Pancreas (tissue), 10 donors: ENCODE data around the gene AKAP11. TPM values are rescaled to one million over a fixed set of nuclear protein-coding genes. Genes with fewer than 3 reads are reported as not detected.

ENCODE experiments used
- ATAC-seq, 4 donors: fragments of 200-7000 bp; cut with Tn5 transposase; one replicate each; pipeline versions ENCODE4 v1.8.0 to v1.9.1; 2020; ENCODE audit warnings: mild to moderate bottlenecking in 4 of 4, moderate library complexity in 4 of 4
- DNase-seq, 6 donors: peaks; one replicate each; pipeline ENCODE4 v3.0.0-alpha.2; 2020
- FAIRE-seq: peaks from 2 replicates; lab custom pipeline; 2012; peaks lifted over from hg19 to GRCh38; lab: Jason Lieb, UNC
- H3K27ac ChIP-seq, 4 donors: fragments of 200-600 bp; sonication (generic); 1 replicate in 3 of 4; 2 replicates in 1 of 4; pipeline versions ENCODE4 v1.5.0 to v1.8.0; 2020
- H3K27me3 ChIP-seq, 4 donors: fragments of 200-600 bp; one replicate each; pipeline ENCODE4 v1.8.0; 2021
- H3K36me3 ChIP-seq, 3 donors: fragments of 200-600 bp; sonication (generic) in 1 of 3; one replicate each; pipeline versions ENCODE4 v1.5.0 to v1.8.0; 2020 to 2021
- H3K4me1 ChIP-seq, 3 donors: fragments of 200-600 bp; one replicate each; pipeline ENCODE4 v1.8.0; 2021
- H3K4me3 ChIP-seq, 4 donors: fragments of 200-600 bp; sonication (generic) in 2 of 4; one replicate each; pipeline versions ENCODE4 v1.5.0 to v1.8.0; 2020 to 2021
- H3K9me3 ChIP-seq, 4 donors: fragments of 200-600 bp; one replicate each; pipeline ENCODE4 v1.8.0; 2021
- WGBS, 2 donors: extraction: QIAGEN DNeasy Blood & Tissue Kit; methylation state at CpG; one replicate each; pipeline ENCODE4 v1.1.7; 2013; 5-methylcytosine and 5-hydroxymethylcytosine counted together
- intact Hi-C, 3 donors: fragments of 100-400 bp; cut with DNase I; formaldehyde crosslinking; loops; one replicate each; pipeline versions ENCODE4 v1.11.1 to v1.14.2; 2022
- polyA plus RNA-seq, 2 donors: library from polyadenylated mRNA; stranded (reverse); fragments of 200-250 nt; gene quantifications; one replicate each; pipeline ENCODE4 v1.2.3, GENCODE V29; 2013
- total RNA-seq, 6 donors: library from RNA; stranded (reverse); fragmentation: NEBNext Ultra II Directional in 4 of 6; extraction: Animal tissue kit (Norgen Biotek cat#: 25700) in 4 of 6; gene quantifications; one replicate each; pipeline versions ENCODE4 v1.2.1 to v1.2.4, GENCODE V29; 2021 to 2023
- TF ChIP-seq, protein P1 (sequence below), 4 donors: fragments of 200-600 bp; sonication (generic) in 3 of 4; IDR thresholded peaks; one replicate each; pipeline versions ENCODE4 v1.5.0 to v1.8.0; 2021; ENCODE audit warnings: antibody characterized with exemption in 4 of 4
- donor health status: healthy with polysubstance abuse.
- donor health status: DM: no; HTN: no; CAD: no; lungs with moderate emphysema.
- donor health status: DM: no; HTN: no; CAD: no.
- donor health status: control.
- donor health status: control.
- donor health status: Bipolar disorder and iron deficiency.
- donor health status: DM: yes; HTN: yes; CAD: no.
- donor health status: DM: no; HTN: no; CAD: no.
- donor health status: DM: no; HTN: no; CAD: no.
- donor health status: DM: yes; HTN: yes; CAD: no.

AKAP11 gene
- total and polyA plus RNA-seq, 8 donors, result 3.0 to 15.5 (median 8.3) TPM

DNA sequence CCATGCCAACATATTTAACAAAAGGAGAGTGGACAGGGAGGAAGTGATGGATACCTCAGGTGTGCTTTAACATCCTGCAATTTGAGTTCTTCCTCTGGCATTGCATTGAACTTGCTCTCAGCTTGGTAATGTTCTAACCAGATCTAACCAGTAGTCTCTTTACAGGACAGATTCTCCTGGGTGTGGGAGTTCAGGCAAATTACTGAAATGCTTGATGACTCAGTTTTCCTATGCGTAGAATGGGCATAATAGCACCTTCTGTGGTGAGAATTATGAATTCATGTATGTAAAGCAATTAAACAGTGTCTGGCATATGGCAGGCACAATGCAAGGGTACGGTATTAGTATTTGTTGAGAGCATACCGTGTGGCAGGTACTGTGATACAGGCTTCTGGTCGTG lies 3.6 kb downstream of the AKAP11 start:
- no peak overlapping the region for H3K4me3 ChIP-seq
- H3K36me3 ChIP-seq, result no peaks in the 10 kb centered on the region
- H3K27ac ChIP-seq, result no peak overlapping the region
- no peaks in the 10 kb centered on the region for H3K27me3 ChIP-seq
- H3K9me3 ChIP-seq, result no peaks in the 10 kb centered on the region
- H3K4me1 ChIP-seq, result peaks cover 4 to 7% (median 5%) of the 10 kb centered on the region in 3 donors
- DNase-seq, result no peak
- TF ChIP-seq, protein P1, sequence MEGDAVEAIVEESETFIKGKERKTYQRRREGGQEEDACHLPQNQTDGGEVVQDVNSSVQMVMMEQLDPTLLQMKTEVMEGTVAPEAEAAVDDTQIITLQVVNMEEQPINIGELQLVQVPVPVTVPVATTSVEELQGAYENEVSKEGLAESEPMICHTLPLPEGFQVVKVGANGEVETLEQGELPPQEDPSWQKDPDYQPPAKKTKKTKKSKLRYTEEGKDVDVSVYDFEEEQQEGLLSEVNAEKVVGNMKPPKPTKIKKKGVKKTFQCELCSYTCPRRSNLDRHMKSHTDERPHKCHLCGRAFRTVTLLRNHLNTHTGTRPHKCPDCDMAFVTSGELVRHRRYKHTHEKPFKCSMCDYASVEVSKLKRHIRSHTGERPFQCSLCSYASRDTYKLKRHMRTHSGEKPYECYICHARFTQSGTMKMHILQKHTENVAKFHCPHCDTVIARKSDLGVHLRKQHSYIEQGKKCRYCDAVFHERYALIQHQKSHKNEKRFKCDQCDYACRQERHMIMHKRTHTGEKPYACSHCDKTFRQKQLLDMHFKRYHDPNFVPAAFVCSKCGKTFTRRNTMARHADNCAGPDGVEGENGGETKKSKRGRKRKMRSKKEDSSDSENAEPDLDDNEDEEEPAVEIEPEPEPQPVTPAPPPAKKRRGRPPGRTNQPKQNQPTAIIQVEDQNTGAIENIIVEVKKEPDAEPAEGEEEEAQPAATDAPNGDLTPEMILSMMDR (IDR thresholded peaks at IDR 0.05), result no peak
- no peak for FAIRE-seq
- WGBS, 2 donors, result 94 to 97% methylated on average over 4 of the region's 4 CpGs
- no peak for ATAC-seq
- intact Hi-C loops, result no loop called here

- no peaks in the 10 kb centered on the region for H3K36me3 ChIP-seq
- WGBS, 2 donors, result 93 to 94% methylated on average over 3 of the region's 3 CpGs
- no peak overlapping the region for H3K4me3 ChIP-seq
- FAIRE-seq, result no peak
- TF ChIP-seq, protein P1 (IDR thresholded peaks at IDR 0.05), result no peak
- H3K9me3 ChIP-seq, result no peaks in the 10 kb centered on the region
- no peak for ATAC-seq
- peaks cover 4 to 7% (median 5%) of the 10 kb centered on the region in 3 donors for H3K4me1 ChIP-seq
- intact Hi-C loops, result no loop called here
- DNase-seq, result no peak
- H3K27me3 ChIP-seq, result no peaks in the 10 kb centered on the region
- no peak overlapping the region for H3K27ac ChIP-seq
Measured at GRCh38 chr13:42276683-42277082, 4.7 kb downstream of the AKAP11 start.

GRCh38 chr13:42277618-42278276 lies 5.8 kb downstream of the AKAP11 start:
- DNase-seq (no peak), FAIRE-seq (no peak), ATAC-seq (no peak)
- Histone ChIP-seq H3K27me3 (no peaks in the 10 kb centered on the region), H3K27ac (no peak overlapping the region), H3K4me1 (peaks cover 4 to 6% (median 5%) of the 10 kb centered on the region in 3 donors), H3K9me3 (no peaks in the 10 kb centered on the region), H3K4me3 (no peak overlapping the region), H3K36me3 (no peaks in the 10 kb centered on the region)
- 86 to 88% methylated on average over 7 of the region's 7 CpGs for WGBS, 2 donors
- intact Hi-C loops, result no loop called here
- TF ChIP-seq, protein P1 (IDR thresholded peaks at IDR 0.05), result no peak

DNA sequence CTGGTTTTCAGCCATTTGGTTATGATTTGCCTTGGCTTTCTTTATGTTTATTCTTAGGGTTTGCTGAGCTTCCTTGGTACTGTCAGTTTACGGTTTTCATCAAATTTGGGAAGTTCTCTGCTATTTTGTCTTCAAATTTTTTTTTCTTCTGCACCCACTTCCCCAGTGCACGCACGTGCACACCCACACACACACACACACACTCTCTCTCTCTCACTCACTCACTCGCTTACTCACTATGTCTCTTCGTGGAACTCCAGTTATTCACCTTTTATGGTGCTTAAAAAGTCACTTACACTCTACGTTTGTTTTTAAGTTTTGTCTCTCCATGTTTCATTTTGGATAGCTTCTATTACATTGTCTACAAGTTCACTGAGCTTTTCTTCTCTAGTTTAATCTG lies 7.1 kb downstream of the AKAP11 start:
- FAIRE-seq (no peak), ATAC-seq (no peak), DNase-seq (no peak)
- Histone ChIP-seq H3K4me1 (peaks cover 0 to 5% (median 4%) of the 10 kb centered on the region in 3 donors), H3K27me3 (no peaks in the 10 kb centered on the region), H3K4me3 (no peak overlapping the region), H3K36me3 (no peaks in the 10 kb centered on the region), H3K9me3 (no peaks in the 10 kb centered on the region), H3K27ac (no peak overlapping the region)
- TF ChIP-seq, protein P1 (IDR thresholded peaks at IDR 0.05), result no peak
- intact Hi-C loops, result no loop called here
- WGBS, 2 donors, result 91 to 93% methylated on average over 6 of the region's 6 CpGs

DNA sequence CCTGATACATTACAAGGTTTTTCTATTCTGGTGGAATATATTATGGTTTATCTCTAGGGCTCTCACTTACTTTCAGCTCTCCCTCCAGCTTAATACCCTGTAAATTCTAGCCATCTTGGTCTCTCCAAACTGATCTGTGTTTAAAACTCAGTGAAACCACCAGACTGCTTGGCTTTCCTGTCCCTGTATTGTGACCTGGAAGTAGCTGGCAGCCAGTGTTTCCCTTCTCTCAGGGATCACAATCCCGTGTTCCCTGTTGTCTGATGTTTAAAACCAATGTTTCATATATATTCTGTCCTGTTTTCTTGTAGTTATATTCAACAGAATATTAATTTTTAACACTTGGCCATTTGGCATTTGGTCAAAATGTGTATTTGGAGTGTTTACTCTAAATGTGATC lies 8.0 kb downstream of the AKAP11 start:
- Histone ChIP-seq H3K27me3 (no peaks in the 10 kb centered on the region), H3K9me3 (no peaks in the 10 kb centered on the region), H3K36me3 (no peaks in the 10 kb centered on the region), H3K4me1 (peaks cover 0 to 5% (median 4%) of the 10 kb centered on the region in 3 donors), H3K4me3 (no peak overlapping the region), H3K27ac (no peak overlapping the region)
- intact Hi-C loops, result no loop called here
- TF ChIP-seq, protein P1 (IDR thresholded peaks at IDR 0.05), result no peak
- 52 to 58% methylated on average over 1 of the region's 1 CpG for WGBS, 2 donors
- DNase-seq (no peak), ATAC-seq (no peak), FAIRE-seq (no peak)
